ENCODE data around the gene TRDMT1.

The TRDMT1 gene

DNA sequence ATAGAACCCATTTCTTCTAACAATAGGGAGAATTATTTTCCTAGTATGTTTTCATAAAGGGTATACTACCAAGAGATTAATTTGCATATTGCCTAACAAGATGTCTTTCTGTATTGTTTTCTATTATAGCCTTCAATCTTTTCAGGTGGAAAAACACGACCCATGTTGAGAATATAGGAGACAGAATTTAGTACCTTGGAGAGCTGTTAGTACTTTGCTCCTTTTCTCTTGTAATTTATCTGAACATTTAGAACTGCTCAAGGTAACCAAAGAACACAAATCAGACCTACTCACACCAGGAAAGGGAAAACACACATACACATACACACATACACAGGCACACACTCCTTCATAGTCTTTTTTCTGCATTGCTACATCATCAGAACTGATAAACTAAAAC, 7.8 kb upstream of the TRDMT1 start:
- DNase-seq = no peak

- no peak for DNase-seq
Observed at GRCh38 chr10:17208476-17208875, 7.0 kb upstream of the TRDMT1 start.

GRCh38 chr10:17206210-17206709, 4.8 kb upstream of the TRDMT1 start:
- no peak for DNase-seq

GRCh38 chr10:17203416-17203815, 1.9 kb upstream of the TRDMT1 start:
- DNase-seq = no peak

DNA sequence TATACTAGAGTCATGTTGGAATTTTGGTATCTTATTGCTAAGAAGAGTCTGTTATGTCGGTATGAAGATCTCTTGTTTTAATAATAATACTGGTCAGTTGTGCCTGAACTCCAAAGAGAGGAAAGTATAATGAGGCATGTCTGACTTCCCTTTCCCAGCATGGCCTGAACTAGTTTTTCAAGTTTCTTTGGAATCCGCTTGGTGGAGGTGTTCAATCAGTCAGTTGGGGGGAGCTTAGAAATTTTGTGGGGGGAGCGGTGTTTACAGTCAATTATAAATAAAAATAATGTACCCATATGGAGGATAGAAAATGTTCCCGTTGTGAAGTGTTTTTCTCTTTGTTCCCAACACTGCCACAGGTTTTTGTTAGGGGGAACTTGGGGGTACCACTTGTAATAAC, 1.5 kb upstream of the TRDMT1 start:
- DNase-seq = no peak

GRCh38 chr10:17202506-17202905, 1.0 kb upstream of the TRDMT1 start:
- DNase-seq = no peak

DNA sequence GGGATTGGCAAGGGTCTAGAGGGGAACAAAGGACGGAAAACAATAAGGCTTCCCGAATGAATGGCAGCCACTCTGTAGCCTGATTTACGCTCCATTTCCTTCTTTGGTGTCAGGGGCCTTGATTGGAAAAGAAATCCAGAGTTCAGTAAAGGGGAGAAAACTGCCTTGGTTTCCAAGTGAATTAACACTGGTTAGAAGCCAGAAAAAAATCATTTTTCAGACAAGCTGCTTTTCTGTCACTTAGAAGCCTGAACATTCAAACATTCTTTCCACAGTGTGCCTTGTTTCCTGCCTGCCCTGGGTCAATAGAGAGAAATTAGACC, 283 bp upstream of the TRDMT1 start:
- DNase-seq = no peak

- DNase-seq = no peak
Observed at GRCh38 chr10:17200001-17200911, 1.2 kb downstream of the TRDMT1 start.

GRCh38 chr10:17199351-17199804, 2.1 kb downstream of the TRDMT1 start:
- no peak for DNase-seq

DNA sequence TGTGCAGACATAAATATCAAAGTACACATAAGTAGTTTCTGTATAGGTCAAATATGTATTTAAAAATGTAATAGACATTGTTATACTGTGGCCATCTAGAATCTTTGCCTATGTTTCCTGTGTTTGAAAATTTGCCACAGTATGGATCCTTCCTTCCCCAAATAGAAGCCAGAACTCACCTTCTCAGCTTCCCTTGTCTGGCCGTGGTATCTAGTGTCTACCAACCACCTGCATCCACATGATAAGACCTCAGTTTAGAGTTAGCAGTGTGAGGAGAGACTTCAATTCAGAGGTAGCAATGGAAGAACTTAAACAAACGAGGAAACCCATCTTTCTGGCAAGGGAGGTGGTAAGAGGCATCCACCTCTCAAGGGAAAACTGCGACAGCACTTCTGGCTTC, 4.9 kb downstream of the TRDMT1 start:
- no peak for DNase-seq

DNA sequence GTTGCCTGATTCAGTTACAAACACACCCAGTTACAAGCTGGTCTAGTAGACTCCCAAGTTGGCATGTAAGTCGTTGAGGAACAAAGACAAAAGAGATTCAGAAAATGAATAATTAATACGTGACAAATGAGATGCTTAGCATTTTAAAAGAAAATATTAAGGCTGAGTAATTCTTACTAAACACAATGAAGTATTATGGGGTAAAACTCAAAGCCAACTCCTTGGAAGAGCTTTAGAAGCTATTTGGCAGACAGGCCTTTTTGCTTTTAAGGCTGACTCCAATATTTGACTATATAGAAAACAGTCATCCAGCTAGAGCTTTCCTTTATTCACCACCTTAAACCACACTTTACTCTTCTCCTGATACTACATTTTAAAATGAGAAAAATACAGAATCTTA, 5.4 kb downstream of the TRDMT1 start:
- no peak for DNase-seq

- DNase-seq = no peak
Observed at GRCh38 chr10:17195083-17195482, 6.4 kb downstream of the TRDMT1 start.

GRCh38 chr10:17190602-17191001, 10.9 kb downstream of the TRDMT1 start:
- DNase-seq = no peak

- no peak for DNase-seq
Observed at GRCh38 chr10:17188644-17189172, 12.8 kb downstream of the TRDMT1 start.

GRCh38 chr10:17185873-17186272, 15.6 kb downstream of the TRDMT1 start:
- no peak for DNase-seq

DNA sequence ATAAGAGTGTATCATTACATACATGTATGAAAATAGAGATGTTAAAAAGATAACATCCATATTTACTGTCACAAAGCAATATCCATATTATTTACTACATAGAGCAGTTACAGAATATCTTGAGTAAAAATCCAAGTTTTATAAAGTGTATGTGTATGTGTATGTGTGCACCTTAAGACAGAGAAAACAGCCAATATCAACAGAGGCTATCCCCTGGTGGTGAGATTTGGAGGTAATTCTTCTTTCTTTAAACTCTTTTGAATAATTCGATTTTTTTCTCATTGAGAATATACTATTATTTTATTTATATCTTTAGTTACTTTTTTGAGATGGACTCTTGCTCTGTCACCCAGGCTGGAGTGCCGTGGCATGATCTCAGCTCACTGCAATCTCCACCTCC, 18.4 kb downstream of the TRDMT1 start:
- no peak for DNase-seq

DNA sequence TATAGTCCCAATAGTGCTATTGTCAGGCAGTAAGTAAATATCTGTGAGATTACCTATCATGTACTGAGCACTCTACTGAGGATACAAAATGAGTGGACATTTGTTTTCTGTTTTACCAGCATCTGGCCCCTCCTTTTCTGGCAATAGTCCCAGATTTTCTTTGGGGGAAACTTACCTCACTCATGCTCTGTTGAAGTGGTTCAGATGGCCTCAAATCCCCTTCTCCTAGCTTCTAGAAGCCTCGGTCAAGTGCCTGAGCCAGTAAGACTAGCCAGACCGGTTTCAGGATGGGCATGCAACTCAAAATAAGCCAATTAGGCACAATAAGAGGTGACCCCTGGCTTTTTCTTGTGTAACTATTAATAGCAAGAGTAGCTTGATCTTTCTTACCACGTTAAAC, 19.7 kb downstream of the TRDMT1 start:
- peak; percentile 13 for DNase-seq

DNA sequence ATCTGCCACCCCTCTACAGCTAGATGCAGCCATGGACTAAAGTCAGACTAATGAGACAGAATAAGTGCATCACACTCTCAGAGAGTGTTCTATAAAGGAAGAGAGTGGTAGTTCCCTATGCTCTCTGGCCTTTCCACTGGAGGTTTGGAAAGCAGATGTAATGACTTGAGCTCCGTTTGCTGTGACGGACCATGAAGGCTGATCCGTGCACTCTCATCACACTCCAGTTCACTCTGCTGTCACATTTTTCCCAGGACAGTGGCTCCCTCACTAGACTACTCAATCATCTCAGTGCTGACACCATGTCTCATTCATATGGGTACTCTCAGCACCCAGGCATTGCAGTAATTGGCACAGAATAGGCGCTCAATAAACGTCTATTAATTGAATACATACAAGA, 20.4 kb downstream of the TRDMT1 start:
- no peak for DNase-seq

- no peak for DNase-seq
Observed at GRCh38 chr10:17179002-17179401, 22.5 kb downstream of the TRDMT1 start.

GRCh38 chr10:17178006-17178405, 23.5 kb downstream of the TRDMT1 start:
- DNase-seq = no peak

- DNase-seq = no peak
Observed at GRCh38 chr10:17177014-17177413, 24.5 kb downstream of the TRDMT1 start.

GRCh38 chr10:17176091-17176490, 25.4 kb downstream of the TRDMT1 start:
- no peak for DNase-seq

DNA sequence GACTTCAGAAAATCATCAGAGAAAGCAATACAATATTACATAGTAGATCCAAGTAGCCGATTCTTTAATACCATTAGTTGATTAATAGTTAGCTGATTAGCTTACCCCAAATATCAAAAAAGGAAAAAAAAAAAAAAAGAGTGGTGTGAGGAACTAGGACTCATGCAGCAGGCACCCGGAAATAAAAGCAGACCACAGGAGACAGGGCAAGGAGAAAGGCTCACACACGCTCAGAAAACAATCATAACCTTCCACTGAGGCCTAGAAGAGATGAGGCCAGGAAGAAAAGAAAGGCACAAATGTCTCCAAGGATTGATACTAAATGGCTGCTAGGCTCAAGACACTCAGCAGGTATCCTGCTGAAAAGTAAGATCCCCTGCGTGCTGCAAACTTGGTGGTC, 25.9 kb downstream of the TRDMT1 start:
- DNase-seq = no peak

DNA sequence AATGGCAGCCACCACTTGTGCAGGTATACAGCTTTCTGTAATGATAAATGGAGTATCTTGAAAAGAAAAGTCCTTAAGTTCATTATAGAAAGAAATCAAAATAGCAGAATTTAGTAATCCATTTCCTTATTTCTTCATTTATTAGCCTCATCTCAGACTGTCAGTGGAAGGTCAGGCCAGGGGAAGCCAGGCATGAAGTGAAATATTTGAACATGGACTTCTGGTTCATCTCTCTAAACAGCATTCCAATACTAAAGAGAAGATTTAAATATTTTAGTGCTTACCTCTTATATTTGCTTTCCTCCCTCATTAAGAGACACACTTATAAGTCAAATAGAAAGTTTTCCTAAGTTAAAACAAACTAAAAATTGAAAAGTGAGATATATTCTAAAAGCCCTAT, 26.8 kb downstream of the TRDMT1 start:
- DNase-seq = no peak

All from NCI-H82 (cell line).